Keratinocyte (primary cell): ENCODE measurements around the gene DTYMK. TPM values are rescaled to one million over a fixed set of nuclear protein-coding genes. Genes with fewer than 3 reads are reported as not detected.

Source experiments
- DNase-seq: peaks from one replicate; pipeline ENCODE4 v3.0.0-alpha.2; 2011; ENCODE audit warnings: low read depth, missing footprints, low spot score
- FAIRE-seq: peaks from 2 replicates; lab custom pipeline; 2011; peaks lifted over from hg19 to GRCh38; lab: Jason Lieb, UNC
- H2AFZ ChIP-seq: 2 replicates; pipeline ENCODE4 v1.6.0; 2012; ENCODE audit warnings: low read length, control low read depth, inconsistent platforms; ENCODE audit not compliant: control insufficient read depth
- H3K27ac ChIP-seq: 2 replicates; pipeline ENCODE4 v1.5.1; 2011; ENCODE audit warnings: low read length; ENCODE audit not compliant: control insufficient read depth, insufficient read depth
- H3K27me3 ChIP-seq: 3 replicates; pipeline ENCODE4 v1.6.0; 2011; ENCODE audit warnings: low read length; ENCODE audit not compliant: control insufficient read depth, insufficient read depth; ENCODE audit errors: extremely low read depth
- H3K36me3 ChIP-seq, 2 experiments: 2 replicates in 1 of 2; 3 replicates in 1 of 2; pipeline ENCODE4 v1.5.1; 2011; ENCODE audit warnings: low read length in 2 of 2, mild to moderate bottlenecking in 1 of 2; ENCODE audit not compliant: control insufficient read depth in 2 of 2, insufficient read depth in 2 of 2; ENCODE audit errors: extremely low read depth in 1 of 2
- H3K4me1 ChIP-seq: 3 replicates; pipeline ENCODE4 v1.5.1; 2011; ENCODE audit warnings: low read length; ENCODE audit not compliant: control insufficient read depth, insufficient read depth; ENCODE audit errors: extremely low read depth
- H3K4me2 ChIP-seq: 3 replicates; pipeline ENCODE4 v1.6.0; 2011; ENCODE audit warnings: low read depth, low read length; ENCODE audit not compliant: control insufficient read depth, insufficient read depth; ENCODE audit errors: extremely low read depth
- H3K4me3 ChIP-seq, 3 experiments: fragments of 200-600 bp in 1 of 3; sonication (generic) in 1 of 3; 2 replicates in 2 of 3; 3 replicates in 1 of 3; pipeline ENCODE4 v1.5.1; 2011 to 2016; ENCODE audit warnings: low read length in 3 of 3, mild to moderate bottlenecking in 3 of 3, control low read depth in 2 of 3, inconsistent platforms in 1 of 3, low read depth in 1 of 3, mixed read lengths in 1 of 3, mixed run types in 1 of 3, moderate library complexity in 1 of 3; ENCODE audit not compliant: control insufficient read depth in 2 of 3, insufficient read depth in 2 of 3; ENCODE audit errors: extremely low read depth in 1 of 3
- H3K79me2 ChIP-seq: 2 replicates; pipeline ENCODE4 v1.6.0; 2012; ENCODE audit warnings: low read length; ENCODE audit not compliant: control insufficient read depth, insufficient read depth
- H3K9ac ChIP-seq: 3 replicates; pipeline ENCODE4 v1.6.0; 2011; ENCODE audit warnings: low read length; ENCODE audit not compliant: control insufficient read depth, insufficient read depth; ENCODE audit errors: extremely low read depth
- H3K9me1 ChIP-seq: 3 replicates; pipeline ENCODE4 v1.6.0; 2011; ENCODE audit warnings: low read length; ENCODE audit not compliant: control insufficient read depth, insufficient read depth; ENCODE audit errors: extremely low read depth
- H3K9me3 ChIP-seq: 2 replicates; pipeline ENCODE4 v1.5.1; 2012; ENCODE audit warnings: low read depth, low read length; ENCODE audit not compliant: control insufficient read depth
- H4K20me1 ChIP-seq: 3 replicates; pipeline ENCODE4 v1.6.0; 2011; ENCODE audit warnings: low read length; ENCODE audit not compliant: control insufficient read depth, insufficient read depth; ENCODE audit errors: extremely low read depth
- EZH2 ChIP-seq: IDR thresholded peaks from one replicate; pipeline ENCODE4 v1.6.1; 2012; ENCODE audit warnings: inconsistent platforms, mild to moderate bottlenecking, low read length, moderate library complexity
- dilution Hi-C: fragments of 300-500 bp; cut with MboI; formaldehyde crosslinking; loops from one replicate; pipeline ENCODE4 v1.7.0; 2020; ENCODE audit warnings: low sequenced_read_pairs; ENCODE audit not compliant: extremely low pct_ligation_motif_present
- polyA plus RNA-seq, 5 experiments: library from polyadenylated mRNA; depleted of rRNA in 3 of 5; stranded (reverse) in 3 of 5; stranded (forward) in 1 of 5; unstranded in 1 of 5; fragments of >200 nt; gene quantifications; 1 replicate in 1 of 5; 2 replicates in 3 of 5; 3 replicates in 1 of 5; pipeline versions ENCODE4 v1.2.1 to v1.2.3, GENCODE V29; 2011 to 2012; ENCODE audit warnings: missing spikeins in 2 of 5, low read depth in 1 of 5, low replicate concordance in 1 of 5
- TF ChIP-seq, protein P1 (sequence below), 3 experiments: IDR thresholded peaks in 1 of 3; conservative IDR thresholded peaks in 1 of 3; optimal IDR thresholded peaks in 1 of 3; 2 replicates in 2 of 3; 3 replicates in 1 of 3; pipeline versions ENCODE3 to v1.5.1; 2011; ENCODE audit warnings: low read length in 3 of 3, mild to moderate bottlenecking in 3 of 3, moderate library complexity in 2 of 3, control low read depth in 1 of 3, inconsistent platforms in 1 of 3; ENCODE audit not compliant: insufficient read depth in 2 of 3; ENCODE audit errors: extremely low read depth in 1 of 3

Gene DTYMK
- polyA plus RNA-seq, 1 donor (not counting 4 experiments of a cell fraction or from before 2014, with no cell fraction given) = 31.6 TPM

DNA sequence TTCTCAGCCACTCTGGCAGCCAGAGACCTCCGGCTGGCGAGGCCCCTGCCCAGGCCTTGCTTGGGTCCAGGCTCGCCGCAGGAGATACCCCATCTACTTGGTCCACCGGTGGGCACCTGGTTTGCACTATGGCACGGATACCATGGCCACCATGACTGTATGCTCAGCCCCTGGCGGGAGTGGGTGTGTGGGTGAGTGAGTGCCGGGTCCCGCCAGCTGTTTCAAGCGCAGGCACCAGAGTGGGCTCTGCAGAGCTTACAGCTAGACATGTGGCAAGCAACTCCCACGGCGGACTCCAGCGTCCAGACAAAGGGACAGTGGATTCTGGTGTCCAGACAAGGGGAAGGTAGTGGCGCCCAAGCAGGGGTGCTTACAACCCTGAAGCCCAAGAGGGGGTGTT lies 47.7 kb downstream of the DTYMK start:
- no peaks in the 10 kb centered on the region for H3K9me1 ChIP-seq
- H3K36me3 ChIP-seq = peaks cover 0 to 13% of the 10 kb centered on the region in 2 experiments
- H3K79me2 ChIP-seq = peaks cover 84% of the 10 kb centered on the region
- H3K27ac ChIP-seq = no peak overlapping the region
- H3K9ac ChIP-seq = peak overlapping the region; percentile 96
- H3K4me1 ChIP-seq = peaks cover 9% of the 10 kb centered on the region
- TF ChIP-seq EZH2 = no peak
- TF ChIP-seq, protein P1, sequence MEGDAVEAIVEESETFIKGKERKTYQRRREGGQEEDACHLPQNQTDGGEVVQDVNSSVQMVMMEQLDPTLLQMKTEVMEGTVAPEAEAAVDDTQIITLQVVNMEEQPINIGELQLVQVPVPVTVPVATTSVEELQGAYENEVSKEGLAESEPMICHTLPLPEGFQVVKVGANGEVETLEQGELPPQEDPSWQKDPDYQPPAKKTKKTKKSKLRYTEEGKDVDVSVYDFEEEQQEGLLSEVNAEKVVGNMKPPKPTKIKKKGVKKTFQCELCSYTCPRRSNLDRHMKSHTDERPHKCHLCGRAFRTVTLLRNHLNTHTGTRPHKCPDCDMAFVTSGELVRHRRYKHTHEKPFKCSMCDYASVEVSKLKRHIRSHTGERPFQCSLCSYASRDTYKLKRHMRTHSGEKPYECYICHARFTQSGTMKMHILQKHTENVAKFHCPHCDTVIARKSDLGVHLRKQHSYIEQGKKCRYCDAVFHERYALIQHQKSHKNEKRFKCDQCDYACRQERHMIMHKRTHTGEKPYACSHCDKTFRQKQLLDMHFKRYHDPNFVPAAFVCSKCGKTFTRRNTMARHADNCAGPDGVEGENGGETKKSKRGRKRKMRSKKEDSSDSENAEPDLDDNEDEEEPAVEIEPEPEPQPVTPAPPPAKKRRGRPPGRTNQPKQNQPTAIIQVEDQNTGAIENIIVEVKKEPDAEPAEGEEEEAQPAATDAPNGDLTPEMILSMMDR (optimal IDR thresholded peaks at IDR 0.05 in 1 of 3, IDR thresholded peaks at IDR 0.05 in 1 of 3, conservative IDR thresholded peaks at IDR 0.05 in 1 of 3; ENCODE audit: extremely low read depth in 1 of 3, insufficient read depth in 2 of 3, low read length in 3 of 3) = no peak
- dilution Hi-C loops = no loop called here
- peak overlapping the region; percentile 85 for H3K4me2 ChIP-seq
- no peaks in the 10 kb centered on the region for H3K27me3 ChIP-seq
- no peak overlapping the region for H2AFZ ChIP-seq
- DNase-seq (no peak), FAIRE-seq (no peak)
- H4K20me1 ChIP-seq = no peaks in the 10 kb centered on the region
- no peaks in the 10 kb centered on the region for H3K9me3 ChIP-seq
- H3K4me3 ChIP-seq = peak overlapping the region; percentile 75 to 96 (median 86)

DNA sequence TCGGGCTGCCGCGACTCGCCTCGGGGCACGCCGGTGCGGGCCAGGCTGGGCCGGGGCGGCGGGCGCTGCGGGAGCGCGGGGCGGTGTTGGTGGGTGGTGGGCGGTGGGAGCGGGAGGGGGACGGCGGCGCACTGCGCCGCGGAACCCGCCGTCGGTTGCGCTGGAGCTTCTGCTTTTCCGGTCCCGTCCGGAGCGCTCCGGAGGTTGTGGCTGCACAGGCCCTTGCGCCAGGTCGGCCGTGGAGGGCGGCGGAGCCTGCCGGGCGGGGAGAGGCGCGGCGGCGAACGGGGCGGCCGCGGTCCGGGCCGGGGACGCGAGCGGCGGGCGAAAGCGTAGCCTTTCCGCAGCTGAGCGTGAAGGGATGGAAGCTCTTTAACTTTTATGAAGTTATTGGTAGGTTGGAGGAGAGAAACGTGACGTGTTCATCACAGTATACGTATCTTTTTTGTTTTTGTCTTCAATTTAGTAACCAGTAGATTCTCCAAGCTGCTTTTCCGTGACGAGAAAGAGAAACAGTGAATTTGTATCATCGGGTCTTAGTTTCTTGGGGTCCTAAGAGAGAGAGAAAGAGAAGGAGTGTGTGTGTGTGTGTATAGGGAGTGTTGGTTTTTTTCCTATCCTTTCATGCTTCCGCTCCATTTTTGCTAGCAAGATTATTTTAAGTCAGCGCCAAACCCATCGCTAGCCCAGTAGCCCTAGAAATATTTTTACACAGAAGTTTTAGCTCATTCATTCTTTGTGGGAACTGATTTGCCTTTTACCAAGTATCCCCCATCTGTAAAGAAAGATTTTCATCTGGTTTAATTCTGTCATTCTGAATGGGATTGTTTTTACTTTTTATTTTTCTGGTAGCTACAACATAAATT lies 48.6 kb downstream of the DTYMK start:
- H3K9me3 ChIP-seq = no peaks in the 10 kb centered on the region
- TF ChIP-seq, protein P1 (optimal IDR thresholded peaks at IDR 0.05 in 1 of 3, IDR thresholded peaks at IDR 0.05 in 1 of 3, conservative IDR thresholded peaks at IDR 0.05 in 1 of 3; ENCODE audit: extremely low read depth in 1 of 3, insufficient read depth in 2 of 3, low read length in 3 of 3) = no peak
- no peak for TF ChIP-seq EZH2
- peak overlapping the region; percentile 100 for H2AFZ ChIP-seq
- no peaks in the 10 kb centered on the region for H4K20me1 ChIP-seq
- peaks cover 4 to 16% of the 10 kb centered on the region in 2 experiments for H3K36me3 ChIP-seq
- dilution Hi-C loops = no loop called here
- peak overlapping the region; percentile 96 for H3K9ac ChIP-seq
- H3K27me3 ChIP-seq = no peaks in the 10 kb centered on the region
- peak overlapping the region; percentile 95 for H3K27ac ChIP-seq
- H3K4me1 ChIP-seq = peaks cover 9% of the 10 kb centered on the region
- DNase-seq (no peak), FAIRE-seq (no peak)
- peak overlapping the region; percentile 85 for H3K4me2 ChIP-seq
- no peaks in the 10 kb centered on the region for H3K9me1 ChIP-seq
- H3K79me2 ChIP-seq = peaks cover 88% of the 10 kb centered on the region
- peak overlapping the region; percentile 75 to 96 (median 86) for H3K4me3 ChIP-seq
